Activated CD4-positive, CD25-positive, alpha-beta regulatory T cell (primary cell): ENCODE results near the gene CHST12.
A peak's percentile ranks its signal among the peaks of the same experiment; 100 is the strongest.
"Not testable (repeated sequence)": the region's sequence is repeated elsewhere in the genome, so short reads cannot be mapped to it uniquely, and the experiment has no call there.

ENCODE experiments used
- DNase-seq, 4 experiments: peaks; one replicate each; lab custom pipeline; 2025; lab: John Stamatoyannopoulos, UW

Gene CHST12

DNA sequence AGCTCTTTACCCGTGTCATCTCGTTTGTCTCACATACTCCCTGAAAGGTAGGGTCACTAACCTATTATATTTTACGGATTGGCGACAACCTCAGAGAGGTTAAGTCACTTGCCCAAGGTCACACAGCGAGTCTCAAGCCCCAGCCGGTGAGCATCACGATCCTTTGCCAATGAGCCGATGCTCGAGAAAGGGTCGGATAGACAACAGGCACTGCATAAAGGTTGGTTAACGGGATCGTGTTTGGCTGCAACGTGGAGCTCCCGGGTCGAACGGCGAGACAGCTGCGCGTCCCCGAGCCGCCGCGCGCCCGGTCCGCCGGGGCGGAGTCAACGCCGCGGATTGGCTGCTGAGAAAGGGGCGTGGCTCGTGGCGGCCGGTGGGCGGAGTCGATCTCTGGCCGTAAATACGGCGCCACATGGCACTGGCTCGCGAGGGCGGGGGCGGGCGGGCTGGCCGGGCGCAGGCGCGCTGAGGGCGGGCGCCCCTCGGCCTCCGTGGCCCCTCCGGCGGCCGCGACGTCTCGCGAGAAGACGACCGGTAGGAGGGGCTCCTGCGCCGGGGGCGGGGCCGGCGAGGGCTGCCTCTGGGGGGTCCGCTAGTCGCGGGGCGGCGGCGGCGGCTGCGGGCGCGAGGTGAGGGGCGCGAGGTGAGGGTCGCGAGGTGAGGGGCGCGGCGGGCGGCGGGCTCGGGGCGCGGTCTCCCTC is at the start of gene CHST12:
Gene CHST12, plus strand, starts transcription at position 598 of the 704 bp plus-strand sequence. CDS start 29,029 bp downstream, outside the sequence.
- DNase-seq = peak; percentile 89 to 94 (median 92)

DNA sequence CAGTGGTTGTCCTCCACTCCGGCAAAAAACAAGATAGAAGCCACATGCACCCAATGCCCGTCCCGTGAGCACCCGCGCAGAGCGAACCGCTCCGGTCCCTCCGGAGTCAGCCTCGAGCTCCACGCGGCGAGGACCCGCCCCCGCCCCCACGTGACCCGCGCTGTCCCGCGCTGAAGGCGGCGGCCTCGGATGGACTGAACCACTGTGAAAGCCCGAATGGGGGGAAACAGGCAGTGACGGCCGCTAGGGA is 49.5 kb upstream of the CHST12 start:
- DNase-seq = peak; percentile 79 to 86 (median 84)

DNA sequence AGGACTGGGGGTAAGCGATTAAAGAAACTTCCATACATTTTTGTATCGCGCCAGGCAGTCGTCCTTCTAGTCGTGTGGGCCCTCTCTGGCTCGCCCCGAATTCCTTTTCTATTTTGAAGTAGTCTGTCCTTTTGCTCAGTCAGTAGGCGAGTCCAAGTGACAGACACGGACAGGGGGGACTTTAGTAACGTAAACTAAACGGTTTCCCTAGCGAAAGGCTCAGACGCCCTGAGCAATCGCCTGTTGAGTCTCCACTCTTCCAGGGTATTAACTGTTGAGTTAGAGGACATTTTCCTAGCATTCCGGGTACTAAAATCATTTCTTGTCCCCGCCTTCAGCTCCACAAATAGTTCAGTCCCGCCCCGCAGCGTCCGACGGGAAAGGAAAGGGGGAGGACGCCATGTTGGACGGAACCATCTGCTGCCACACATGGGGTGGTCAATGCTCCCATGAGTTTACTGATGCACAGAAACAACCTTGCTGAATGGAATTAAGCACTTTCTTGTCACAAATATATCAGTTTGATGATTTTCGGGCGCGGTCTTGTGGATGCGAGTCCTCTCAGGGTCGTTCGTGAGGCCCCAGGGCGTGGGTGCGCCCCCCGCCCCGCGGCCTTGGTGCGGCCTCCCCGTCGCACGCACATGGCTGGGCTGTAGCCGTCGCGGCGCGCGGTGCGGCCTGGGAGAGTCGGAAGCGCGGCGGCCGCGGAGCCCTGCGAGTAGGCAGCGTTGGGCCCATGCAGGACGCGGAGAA is 49.0 kb upstream of the CHST12 start, which contains the start of gene EIF3B:
Gene EIF3B, plus strand, starts transcription at position 642 of the 753 bp plus-strand sequence. Its CDS starts 95 bp downstream, at position 737.
- DNase-seq = peak; percentile 81 to 82 (median 82)

DNA sequence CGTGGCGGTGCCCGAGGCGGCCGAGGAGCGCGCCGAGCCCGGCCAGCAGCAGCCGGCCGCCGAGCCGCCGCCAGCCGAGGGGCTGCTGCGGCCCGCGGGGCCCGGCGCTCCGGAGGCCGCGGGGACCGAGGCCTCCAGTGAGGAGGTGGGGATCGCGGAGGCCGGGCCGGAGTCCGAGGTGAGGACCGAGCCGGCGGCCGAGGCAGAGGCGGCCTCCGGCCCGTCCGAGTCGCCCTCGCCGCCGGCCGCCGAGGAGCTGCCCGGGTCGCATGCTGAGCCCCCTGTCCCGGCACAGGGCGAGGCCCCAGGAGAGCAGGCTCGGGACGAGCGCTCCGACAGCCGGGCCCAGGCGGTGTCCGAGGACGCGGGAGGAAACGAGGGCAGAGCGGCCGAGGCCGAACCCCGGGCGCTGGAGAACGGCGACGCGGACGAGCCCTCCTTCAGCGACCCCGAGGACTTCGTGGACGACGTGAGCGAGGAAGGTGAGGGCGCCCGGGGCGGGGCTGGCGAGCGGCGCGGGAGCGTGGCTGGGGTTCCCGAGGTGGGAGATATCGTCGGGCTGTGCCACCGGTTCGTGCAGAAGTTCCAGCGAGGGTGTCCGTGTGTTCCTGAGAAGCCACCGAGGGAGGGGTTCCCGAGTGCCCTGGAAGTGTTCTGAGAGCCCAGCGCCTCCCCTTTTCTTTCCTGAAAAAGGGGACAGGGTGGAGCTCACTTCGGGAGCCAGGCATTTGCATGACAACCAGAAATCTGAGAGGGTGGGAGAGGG is 48.3 kb upstream of the CHST12 start:
- DNase-seq = no peak

DNA sequence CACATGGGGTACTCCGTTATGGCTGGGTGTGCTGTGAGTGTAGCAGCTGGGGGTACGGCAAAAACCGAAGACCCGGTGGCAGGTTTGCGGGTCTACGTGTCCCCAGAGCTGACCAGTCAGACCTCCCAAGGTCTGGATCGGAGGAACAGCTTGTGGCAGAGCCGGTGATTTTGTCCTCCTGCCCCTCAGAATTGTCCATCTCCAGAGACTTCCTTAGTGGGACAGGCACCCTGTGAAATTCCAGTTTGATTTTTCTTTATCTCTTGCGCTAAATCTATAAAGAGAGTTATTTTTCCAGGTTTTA is 47.8 kb upstream of the CHST12 start:
- no peak for DNase-seq

DNA sequence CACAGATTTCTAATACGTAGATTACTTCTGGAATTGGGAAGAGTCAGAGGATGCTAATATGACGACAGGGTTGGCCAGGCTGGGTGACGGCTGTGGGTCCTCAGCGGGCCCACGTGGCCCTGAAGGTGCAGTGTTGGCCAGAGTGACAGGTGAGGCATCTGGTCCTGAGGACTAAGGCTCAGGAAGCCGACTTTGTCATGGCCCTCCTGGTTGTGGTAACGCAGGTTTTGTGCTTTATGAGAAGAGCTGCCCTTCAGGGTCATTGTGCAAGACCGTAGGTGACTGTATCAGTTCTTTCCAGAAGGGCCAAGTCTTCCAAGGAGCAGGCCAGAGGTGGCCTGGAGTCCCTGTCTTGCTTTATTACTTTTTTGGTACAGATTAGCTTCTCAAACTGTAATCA is 46.2 kb upstream of the CHST12 start:
- DNase-seq = no peak

DNA sequence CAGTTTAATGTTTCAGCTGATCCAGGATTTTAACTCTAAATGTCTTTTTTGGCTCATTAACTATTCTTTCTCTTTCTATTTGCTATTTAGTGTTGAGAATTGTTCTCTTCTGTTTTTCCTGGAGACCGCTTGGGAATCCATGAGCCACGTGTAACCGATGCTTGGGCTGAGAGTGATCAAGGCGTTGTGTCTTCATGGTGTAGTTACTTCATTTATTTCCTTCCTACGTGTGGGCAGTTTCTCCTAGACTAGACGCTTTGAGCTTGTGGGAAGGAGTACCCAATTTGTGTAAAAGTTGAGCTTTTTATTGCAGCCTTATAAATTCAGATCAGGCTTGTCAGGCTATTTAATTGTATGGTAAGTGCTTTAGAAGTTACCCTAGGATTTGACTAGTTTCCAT is 45.8 kb upstream of the CHST12 start:
- no peak for DNase-seq

DNA sequence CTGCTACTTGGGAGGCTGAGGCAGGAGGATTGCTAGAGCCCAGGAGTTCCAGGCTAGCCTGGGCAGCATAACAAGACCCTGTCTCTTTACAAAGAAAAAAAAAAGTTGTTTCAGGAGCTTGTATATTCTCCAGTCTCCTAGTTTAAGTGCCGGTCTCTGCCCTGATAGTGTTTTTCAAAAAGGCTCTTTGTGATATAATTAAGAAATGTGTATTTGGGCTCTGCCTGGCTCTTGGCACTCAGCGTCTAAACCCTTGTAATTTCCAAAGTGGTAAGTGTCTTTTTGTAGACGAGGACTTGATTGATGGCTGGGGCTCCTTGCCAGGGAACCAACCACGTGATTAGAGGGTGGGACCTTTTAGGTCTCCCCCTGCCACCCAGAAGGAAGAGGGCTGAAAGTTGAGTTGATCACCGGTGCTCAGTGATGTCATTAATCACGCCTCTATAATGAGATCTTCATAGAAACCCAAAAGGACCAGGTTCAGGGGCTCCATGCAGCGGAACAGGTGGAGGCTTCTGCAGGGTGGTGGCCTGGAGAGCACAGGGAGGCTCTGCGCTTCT is 44.4 kb upstream of the CHST12 start:
- no peak for DNase-seq

DNA sequence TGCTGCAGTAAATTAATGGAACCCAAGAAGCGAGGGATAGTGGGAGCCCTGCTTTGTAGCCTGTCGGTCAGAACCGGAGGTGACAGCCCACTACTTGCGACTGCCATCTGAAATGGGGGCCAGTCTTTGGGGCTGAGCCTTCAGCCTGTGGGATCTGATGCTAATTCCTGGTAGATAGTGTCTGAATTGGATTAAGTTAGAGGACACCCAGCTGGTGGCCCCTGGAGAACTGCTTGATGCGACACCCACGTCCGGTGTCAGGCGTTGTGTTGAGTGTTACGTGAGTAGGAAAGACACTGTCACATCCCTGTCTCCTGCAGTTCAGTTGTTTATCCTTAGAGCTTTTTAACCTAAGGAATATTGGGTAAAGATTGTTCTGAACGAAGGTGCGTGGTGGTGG is 43.8 kb upstream of the CHST12 start:
- DNase-seq = no peak

DNA sequence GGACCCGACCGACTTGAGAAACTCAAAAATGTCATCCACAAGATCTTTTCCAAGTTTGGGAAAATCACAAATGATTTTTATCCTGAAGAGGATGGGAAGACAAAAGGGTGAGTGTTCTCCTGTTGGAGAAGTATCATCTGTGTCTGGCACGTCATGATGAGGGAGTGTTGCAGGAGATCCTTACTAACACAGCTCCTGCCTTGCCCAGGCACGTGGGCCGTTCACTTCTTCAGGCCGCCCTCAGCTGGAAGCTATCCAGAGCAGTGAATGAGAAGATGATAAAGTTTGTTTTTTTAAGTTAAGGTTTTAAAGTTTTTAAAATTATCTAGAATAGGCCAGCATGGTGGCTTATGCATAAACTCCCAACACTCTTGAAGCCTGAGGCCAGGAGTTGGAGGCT is 42.6 kb upstream of the CHST12 start:
- no peak for DNase-seq

DNA sequence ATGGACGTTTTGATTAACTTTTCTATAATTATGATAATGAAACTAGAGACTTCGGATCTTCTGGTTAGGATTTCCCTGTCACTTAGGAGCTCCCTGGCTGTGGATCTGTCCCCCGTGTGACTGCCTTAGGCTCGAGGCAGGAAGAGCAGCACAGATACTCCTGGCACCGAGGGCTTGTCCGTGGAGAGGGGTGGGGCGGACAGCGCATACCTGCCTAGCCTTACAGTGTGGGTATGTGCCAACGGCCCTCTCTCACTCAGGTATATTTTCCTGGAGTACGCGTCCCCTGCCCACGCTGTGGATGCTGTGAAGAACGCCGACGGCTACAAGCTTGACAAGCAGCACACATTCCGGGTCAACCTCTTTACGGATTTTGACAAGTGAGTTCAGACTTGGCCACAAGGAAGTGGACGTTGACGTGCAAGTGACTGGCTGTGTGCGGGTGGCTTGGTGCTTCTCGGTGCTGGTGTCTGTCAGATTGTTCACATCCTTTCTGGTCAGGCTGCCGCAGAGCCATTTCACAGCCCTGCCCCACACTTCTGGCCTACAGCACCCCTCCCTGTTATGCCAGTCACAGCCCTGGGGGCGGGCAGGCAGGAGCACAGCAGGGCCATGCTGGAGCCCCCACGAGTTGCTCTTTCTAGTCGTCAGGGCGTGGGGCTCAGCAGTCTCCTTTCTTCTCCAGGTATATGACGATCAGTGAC is 40.9 kb upstream of the CHST12 start:
- DNase-seq = no peak

DNA sequence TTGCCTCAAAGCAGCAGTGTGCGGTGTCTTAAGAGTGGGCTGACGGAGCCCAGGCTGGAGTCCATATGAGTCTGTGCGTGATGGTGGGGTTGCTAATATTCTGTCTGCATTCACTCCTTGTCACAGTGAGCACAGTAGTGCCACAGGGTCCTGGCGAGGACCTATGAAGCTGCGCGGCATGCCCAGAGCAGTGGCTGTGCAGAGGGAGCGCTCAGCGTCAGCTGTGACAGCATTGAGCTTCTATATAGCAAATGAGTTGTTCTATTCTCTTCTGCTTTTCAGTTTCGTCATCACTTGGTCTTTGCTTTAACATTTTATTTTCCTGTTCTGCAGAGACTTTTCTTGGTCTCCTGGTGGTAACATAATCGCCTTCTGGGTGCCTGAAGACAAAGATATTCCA is 34.3 kb upstream of the CHST12 start:
- no peak for DNase-seq

DNA sequence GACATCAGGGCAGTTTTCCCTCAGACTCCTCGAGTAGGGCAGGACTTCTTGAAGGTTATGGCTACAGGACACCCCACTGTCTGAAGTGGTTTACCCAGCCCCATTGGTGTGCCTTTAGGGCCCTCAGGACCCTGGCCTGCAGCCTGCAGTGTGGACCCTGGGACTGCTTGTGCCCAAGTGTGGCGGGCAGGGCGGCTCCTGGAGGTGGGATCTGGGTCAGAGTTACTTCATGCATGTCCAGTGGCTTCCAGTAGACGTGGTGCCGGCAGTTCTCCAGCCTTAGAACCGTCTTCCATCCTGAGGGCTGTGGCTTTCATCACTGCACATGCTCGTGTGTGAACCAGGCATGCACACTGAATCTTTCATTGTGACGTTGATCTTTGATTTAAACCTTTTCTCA is 32.1 kb upstream of the CHST12 start:
- no peak for DNase-seq

DNA sequence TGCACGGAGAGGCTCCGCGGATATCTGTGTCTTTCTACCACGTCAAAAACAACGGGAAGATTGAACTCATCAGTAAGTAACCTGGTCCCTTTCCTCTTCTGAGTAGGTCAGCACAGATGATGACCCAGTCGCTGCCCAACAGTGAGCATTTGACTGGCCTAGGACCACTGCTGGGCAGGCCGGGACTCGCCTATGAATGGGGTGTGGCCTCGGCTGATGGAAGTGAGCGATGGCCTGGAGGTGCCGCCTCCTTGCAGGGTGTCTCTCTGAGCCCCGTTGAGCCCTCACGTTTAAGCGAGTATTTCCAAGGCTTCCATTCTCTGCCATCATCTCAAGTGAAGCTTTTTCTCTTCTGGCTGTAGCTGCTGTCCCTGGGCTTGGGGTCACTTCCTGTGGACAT is 30.7 kb upstream of the CHST12 start:
- DNase-seq = no peak

DNA sequence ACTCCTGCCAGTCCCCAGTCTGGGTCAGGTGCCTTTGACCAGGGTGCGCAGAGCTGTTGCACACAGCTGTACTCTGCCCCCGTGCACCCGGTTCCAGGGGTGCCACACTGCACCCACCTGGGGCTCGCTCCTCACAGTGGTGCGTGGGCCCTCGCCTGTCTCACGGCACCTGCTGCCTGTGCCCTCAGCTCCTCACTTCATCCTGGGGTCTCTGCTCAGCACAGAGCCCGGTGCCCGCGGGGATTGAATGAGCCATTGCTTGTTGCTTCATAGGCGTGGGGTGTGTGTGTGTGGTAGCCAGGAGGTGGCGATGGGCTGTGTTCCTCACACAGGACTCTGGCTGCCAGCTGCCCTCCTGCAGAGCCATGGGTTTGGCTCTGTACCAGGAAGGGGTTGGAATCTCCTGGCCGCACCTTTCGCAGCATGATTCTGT is 30.3 kb upstream of the CHST12 start:
- no peak for DNase-seq

DNA sequence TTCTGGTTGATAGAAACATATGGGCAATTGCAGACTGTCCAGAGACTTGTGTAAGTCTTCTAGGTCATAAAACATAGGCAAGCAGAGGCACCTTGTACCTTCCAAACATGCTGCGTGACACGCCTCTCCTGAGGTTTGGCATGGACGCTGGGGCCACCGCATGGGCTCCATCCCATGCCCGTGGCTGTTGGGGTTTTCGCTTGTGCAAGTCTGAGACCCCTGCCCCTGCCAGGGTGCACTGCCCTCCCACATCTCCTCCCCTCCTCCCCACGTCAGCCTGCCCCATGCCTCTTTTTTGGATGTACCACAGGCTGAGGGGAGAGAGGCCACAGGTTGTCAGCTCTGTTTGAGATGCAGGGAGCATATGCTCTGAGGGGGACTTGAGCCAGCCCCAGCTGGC is 29.8 kb upstream of the CHST12 start:
- DNase-seq = no peak

DNA sequence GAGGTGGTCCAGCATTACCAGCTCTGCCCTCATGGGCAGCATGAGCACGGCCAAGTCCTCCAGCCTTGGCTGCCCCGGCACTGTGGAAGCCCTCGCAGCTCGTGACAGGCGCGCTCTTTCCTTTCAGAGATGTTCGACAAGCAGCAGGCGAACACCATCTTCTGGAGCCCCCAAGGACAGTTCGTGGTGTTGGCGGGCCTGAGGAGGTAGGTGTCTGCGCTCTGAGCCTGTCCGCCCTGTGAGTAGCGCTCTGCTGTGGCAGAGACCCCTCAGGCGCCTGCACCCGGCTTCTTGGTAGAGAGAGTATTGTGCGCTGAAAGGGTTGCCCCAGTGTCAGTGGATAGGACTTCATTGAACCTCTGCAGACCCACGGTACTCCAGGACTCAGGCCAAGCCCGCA is 29.0 kb upstream of the CHST12 start:
- no peak for DNase-seq

DNA sequence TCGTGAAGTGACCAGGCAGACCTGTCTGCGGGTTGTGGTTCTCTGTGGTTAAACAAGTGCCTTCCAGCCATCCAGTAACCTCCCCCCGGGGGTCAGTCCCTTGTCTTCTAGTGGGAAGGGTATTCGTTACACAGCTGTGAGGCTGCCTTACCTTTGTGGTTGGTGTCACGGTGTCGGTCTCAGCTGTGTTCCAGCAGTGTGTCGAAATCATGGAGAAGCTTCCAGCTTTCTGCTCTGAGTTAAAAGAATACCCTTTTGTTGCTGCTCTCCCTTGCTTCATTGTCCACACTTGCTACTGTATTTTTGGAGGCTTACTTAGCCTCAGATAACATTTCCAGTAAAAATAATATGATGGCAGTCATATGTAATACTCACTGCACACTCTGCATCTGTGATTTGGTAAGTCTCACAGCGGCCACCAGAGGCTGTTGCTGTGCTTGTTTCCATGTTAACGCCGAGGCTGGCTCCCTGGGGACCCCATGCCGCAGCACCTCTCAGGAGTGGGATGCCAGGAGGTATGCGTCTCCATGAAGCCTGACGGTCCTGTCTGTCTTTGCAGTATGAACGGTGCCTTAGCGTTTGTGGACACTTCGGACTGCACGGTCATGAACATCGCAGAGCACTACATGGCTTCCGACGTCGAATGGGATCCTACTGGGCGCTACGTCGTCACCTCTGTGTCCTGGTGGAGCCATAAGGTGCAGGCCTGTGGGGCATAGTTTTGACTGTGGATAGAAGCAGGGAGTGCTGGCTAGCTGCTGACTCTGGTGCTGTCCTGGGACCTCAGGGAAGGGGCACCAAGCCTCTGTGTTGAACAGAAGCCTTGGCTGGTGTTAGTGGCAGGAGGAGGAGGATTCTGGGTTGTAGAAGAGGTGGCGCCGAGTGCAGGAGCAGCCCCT is 28.3 kb upstream of the CHST12 start:
- no peak for DNase-seq

DNA sequence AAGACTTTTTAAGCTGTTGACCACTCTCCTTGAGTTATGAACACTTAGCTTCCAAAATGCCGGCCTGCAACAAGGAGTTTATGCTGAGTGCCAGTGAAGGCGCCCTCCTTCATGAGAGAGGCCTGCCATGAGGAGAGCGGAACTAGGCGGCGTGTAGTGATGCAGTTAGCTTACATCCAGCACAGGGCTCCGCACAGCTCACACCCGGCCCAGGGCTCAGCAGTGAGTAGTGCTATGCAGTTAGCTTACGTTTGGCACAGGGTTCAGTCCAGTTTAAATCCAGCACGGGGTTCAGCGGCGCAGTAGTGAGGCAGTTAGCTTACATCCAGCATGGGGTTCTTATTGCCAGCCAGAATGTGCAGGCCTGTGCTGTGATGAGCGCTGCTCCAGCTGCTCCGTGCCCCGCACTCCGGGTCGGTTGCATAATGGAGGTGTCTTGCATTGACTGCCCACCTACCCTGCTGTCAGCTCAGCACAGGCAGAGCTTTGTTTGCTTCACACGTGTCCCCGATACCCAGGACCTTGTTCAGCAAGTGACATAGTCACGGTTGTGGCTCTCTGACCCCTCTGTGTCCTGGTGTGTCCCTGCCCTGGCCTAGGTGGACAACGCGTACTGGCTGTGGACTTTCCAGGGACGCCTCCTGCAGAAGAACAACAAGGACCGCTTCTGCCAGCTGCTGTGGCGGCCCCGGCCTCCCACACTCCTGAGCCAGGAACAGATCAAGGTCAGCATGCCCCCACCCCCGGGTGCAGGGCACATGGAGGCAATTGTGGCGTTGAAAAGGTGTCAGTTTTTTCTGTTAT is 26.9 kb upstream of the CHST12 start:
- DNase-seq = no peak

DNA sequence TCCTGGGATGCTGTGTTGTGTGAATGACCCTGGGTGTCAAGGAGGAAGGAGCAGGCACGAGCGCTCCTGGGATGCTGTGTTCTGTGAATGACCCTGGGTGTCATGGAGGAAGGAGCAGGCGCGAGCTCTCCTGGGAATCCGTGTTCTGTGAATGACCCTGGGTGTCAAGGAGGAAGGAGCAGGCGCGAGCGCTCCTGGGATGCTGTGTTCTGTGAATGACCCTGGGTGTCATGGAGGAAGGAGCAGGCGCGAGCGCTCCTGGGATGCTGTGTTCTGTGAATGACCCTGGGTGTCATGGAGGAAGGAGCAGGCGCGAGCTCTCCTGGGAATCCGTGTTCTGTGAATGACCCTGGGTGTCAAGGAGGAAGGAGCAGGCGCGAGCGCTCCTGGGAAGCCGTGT is 25.9 kb upstream of the CHST12 start:
- DNase-seq = not testable (repeated sequence)
